T-helper 1 cell treated with Interleukin-12 subunit alpha and Interleukin-12 subunit beta and Interleukin-4 antibody, amounts not matched to agents 30 μg/mL and 1 μg/mL, for 36 hours (primary cell): ENCODE measurements around the gene NF2.

ENCODE experiments used
- H3K27ac Mint-ChIP-seq: one replicate; pipeline ENCODE4 v1.8.0; 2021; ENCODE audit warnings: mild to moderate bottlenecking, mixed read lengths
- H3K27me3 Mint-ChIP-seq: one replicate; pipeline ENCODE4 v1.8.0; 2021; ENCODE audit warnings: low read depth, mixed read lengths
- H3K36me3 Mint-ChIP-seq: one replicate; pipeline ENCODE4 v1.8.0; 2021; ENCODE audit warnings: low read depth, mixed read lengths
- H3K4me1 Mint-ChIP-seq: one replicate; pipeline ENCODE4 v1.8.0; 2021; ENCODE audit warnings: low read depth, mixed read lengths
- H3K4me3 Mint-ChIP-seq: one replicate; pipeline ENCODE4 v1.8.0; 2021; ENCODE audit warnings: mild to moderate bottlenecking, moderate library complexity, mixed read lengths
- H3K9me3 Mint-ChIP-seq: one replicate; pipeline ENCODE4 v1.8.0; 2021; ENCODE audit warnings: mixed read lengths

Gene NF2

DNA sequence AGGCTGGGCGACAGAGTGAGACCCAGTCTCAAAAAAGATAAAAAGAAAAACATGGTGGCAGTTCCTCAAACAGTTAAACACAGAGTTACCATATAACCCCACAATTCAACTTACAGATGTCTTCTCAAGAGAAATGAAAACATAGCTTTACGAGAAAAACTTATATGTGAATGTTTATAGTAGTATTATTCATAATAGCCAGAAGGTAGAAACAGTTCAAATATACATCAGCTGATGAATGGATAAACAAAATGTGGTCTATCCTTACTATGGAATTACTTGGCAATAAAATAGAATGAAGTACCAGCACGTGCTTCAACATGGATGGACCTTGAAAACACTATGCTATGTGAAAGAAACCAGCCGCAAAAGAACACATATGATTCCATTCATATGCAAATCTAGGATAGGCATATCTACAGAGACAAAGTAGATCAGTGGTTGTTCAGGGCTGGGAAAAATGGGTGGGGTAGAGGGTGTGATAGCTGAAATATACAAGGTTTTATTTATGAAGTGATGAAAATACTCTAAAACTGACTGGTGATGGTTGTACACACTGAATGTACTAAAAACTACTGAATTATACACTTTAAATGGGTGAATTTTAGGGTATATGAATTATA, 12.4 kb downstream of the NF2 start:
- no peaks in the 10 kb centered on the region for H3K9me3 Mint-ChIP-seq
- no peaks in the 10 kb centered on the region for H3K27me3 Mint-ChIP-seq
- H3K36me3 Mint-ChIP-seq = peaks cover 6% of the 10 kb centered on the region
- no peak overlapping the region for H3K27ac Mint-ChIP-seq
- peaks cover 17% of the 10 kb centered on the region for H3K4me1 Mint-ChIP-seq
- H3K4me3 Mint-ChIP-seq = no peak overlapping the region

DNA sequence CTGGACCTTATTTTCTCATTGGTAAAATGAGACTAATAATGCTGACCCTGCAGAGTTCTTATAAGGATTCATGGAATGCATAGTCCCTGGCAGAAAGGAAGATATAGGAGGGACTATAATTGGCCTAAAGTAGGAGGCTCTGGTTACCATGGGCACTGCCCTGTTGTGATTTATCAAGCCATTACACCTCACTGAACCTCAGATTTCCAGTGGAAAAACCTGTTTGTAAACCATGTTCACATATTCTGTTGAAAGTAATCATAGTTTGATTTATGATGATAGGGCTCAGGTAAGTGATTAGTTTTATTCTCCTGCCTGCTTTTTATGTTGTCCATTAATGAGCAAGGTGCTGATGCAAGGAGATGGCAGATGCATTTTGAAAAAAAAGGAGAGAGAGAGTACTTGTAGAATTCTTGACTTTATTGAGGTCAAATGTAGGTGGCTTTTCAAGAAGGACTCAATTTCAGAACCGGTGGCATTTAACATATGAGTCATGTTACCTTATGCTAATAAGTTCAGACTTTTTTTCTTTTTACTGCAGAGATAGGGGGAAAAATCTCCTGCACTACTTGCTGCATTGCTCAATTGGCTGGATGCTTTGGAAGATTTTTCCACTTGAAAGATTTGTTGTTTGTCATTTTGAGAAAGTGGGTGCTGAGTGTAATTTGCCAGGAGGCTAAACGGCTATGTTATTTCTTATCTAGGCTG, 14.6 kb downstream of the NF2 start:
- Mint-ChIP-seq H3K27me3 (no peaks in the 10 kb centered on the region), H3K27ac (peak overlapping the region; percentile 10), H3K36me3 (peaks cover 2% of the 10 kb centered on the region), H3K9me3 (no peaks in the 10 kb centered on the region), H3K4me1 (peaks cover 25% of the 10 kb centered on the region), H3K4me3 (no peak overlapping the region)

DNA sequence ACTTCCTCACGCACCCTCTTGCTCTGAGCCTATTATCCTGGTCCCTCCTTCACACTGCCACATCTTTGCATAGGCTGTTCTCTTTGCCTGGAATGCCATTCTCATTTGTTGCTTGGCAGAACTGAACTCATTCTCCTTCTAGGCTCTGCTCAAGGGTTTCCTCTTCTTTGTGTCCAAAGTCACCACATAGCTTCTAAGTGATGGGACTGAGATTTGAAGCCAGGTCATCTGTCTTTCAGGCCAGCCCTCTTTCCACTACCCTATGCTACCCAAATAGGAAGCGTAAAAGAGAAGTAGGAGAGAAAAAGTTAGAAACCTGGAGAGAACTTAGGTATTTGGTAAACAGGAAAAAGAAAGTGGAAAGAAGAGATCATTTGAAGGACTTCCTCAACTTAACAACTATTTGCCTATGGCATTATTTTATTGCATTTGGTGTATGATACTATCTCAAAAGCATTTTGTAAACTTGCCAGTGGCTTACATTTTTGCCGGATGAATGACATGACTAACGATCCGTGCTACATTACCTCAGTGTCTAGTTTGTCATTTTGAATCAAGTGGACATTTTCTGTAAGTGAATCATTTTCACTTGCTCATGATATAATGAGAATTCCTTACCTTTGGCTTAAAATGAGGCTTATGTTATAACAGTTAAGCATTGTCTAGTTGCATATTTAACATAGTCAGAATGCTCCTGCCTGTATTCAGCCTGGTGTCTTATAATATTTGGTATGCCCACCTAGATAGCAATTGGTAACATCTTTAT, 18.5 kb downstream of the NF2 start:
- Mint-ChIP-seq H3K9me3 (no peaks in the 10 kb centered on the region), H3K36me3 (no peaks in the 10 kb centered on the region), H3K27me3 (no peaks in the 10 kb centered on the region), H3K27ac (no peak overlapping the region), H3K4me3 (no peak overlapping the region), H3K4me1 (peaks cover 50% of the 10 kb centered on the region)

DNA sequence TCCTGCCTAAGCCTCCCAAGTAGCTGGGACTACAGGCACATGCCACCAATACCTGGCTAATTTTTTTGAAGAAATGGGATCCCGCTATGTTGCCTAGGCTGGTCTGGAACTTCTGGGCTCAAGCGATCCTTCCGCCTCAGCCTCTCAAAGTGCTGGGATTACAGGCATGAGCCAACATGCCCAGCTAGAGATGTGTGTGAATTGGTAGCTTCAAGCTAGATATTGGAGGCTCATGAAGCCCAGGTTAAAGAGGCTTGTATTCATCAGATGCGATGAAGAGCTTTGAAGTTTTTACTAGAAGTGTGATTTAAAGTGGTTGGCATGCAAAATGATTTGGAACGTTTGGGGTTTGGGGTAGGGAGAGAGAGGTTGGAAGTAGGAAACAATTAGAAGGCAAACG, 19.6 kb downstream of the NF2 start:
- Mint-ChIP-seq H3K36me3 (no peaks in the 10 kb centered on the region), H3K27ac (peak overlapping the region; percentile 43), H3K4me1 (peaks cover 42% of the 10 kb centered on the region), H3K9me3 (no peaks in the 10 kb centered on the region), H3K27me3 (no peaks in the 10 kb centered on the region), H3K4me3 (no peak overlapping the region)

DNA sequence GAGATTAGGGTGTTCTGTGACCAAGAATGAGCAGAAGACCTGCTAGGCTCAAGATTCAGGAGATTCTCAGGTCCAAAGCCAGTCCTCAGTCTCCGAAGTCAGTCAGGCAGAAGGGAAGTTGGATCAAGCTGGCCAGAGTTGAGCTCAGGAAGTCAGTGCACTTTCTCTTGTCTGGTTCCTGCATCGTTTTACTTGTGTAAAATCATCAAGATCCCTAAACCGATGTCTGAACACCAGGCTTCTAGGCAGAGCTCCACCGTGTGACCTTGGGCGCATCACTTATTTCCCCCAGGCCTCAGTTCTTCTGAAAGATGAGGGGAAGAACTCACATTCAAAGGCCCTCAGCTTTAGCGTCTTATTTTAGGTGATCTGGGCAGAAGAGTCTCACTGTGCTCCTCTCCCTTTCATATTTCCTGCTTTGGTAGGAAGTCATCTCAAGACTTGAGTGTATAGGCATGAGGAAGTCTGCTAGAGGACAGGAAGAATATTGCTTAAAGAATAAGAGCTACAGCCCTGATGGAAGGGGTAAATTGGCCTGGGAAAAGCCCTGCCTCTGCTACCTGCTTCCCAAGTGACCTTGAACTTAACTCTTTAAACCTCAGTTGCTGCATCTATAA, 20.2 kb downstream of the NF2 start:
- Mint-ChIP-seq H3K4me3 (no peak overlapping the region), H3K27me3 (no peaks in the 10 kb centered on the region), H3K9me3 (no peaks in the 10 kb centered on the region), H3K36me3 (peaks cover 2% of the 10 kb centered on the region), H3K4me1 (peaks cover 39% of the 10 kb centered on the region), H3K27ac (peak overlapping the region; percentile 43)

DNA sequence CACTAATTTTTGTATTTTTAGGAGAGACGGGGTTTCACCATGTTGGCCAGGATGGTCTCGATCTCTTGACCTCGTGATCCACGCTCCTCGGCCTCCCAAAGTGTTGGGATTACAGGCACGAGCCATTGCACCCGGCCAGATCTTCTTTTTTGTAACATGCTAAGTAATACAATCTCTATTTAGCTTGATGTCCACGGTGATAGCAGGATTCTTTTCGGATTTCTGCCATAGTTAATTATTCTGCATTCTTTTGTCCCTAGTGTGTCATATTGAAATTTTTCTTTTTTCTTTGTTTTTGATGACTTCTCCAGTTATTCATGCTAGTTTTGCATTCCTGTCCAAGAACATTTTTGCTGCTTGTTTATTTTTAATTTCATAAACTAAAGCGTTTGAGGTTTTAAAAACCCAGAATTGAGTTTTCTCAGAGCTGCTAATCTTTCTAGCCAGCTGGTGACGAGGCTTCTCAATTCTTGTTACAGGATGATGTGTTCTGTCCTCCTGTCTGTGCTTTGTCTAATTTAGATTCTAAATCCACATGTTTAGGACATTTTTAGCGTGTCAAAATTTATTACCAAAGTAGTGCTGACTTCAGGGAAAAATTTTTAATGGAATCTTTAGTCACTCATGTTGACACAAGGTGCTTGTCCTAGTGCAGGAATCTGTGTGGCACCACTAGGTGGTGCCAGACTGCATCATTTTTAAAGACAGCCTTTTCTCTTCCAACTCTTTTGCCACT, 21.8 kb downstream of the NF2 start:
- Mint-ChIP-seq H3K4me1 (peaks cover 42% of the 10 kb centered on the region), H3K27me3 (no peaks in the 10 kb centered on the region), H3K4me3 (no peak overlapping the region), H3K27ac (peak overlapping the region; percentile 37), H3K36me3 (peaks cover 5% of the 10 kb centered on the region), H3K9me3 (no peaks in the 10 kb centered on the region)

DNA sequence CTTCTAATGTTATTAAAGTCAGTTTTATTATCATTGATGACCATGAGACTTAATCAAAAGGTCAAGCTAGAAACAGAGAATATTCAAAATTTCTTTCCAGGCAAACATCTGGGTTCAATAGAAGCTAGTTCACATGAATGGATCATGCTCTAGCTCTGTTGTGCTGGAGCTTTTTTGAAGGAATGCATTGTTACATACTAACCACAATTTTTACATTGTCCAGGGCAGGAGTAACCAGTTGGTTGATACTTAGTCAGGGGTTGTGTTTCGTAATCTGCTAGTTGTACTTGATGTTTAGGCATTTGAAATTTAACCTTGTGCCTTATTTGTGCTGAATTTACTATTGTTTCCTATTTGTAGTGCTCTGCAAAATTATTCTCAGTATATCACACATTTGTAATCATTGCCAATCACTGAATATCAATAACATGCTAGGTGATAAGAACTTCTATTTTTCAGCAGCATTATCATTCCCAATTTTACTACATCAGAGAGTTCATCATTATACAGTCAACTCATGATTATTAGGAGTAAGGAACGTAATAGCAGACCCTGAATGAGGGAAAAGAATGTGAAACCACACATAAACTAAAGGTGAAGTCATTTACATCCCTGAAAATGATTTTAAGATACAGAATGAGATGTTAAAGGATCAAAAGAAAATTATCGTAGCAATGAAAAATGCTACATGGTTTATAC, 23.2 kb downstream of the NF2 start:
- H3K4me3 Mint-ChIP-seq = no peak overlapping the region
- no peak overlapping the region for H3K27ac Mint-ChIP-seq
- peaks cover 39% of the 10 kb centered on the region for H3K4me1 Mint-ChIP-seq
- no peaks in the 10 kb centered on the region for H3K27me3 Mint-ChIP-seq
- H3K36me3 Mint-ChIP-seq = peaks cover 5% of the 10 kb centered on the region
- H3K9me3 Mint-ChIP-seq = no peaks in the 10 kb centered on the region

DNA sequence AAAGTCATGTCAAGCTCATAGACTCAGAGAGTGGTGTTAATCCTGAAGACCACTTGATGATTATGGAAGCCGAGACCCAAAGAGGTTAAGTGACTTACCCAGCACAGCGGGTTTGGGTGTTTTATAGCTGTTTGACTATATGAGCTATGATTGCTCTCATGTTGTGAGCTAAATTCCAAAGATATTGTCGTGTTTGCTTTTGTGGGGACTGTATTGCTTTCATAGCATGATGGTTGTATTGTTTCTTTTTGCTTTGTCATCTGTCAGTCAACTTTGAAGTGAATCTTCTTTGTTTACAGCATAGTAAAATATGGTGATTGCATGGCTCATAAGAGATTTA, 23.7 kb downstream of the NF2 start:
- Mint-ChIP-seq H3K9me3 (no peaks in the 10 kb centered on the region), H3K4me3 (no peak overlapping the region), H3K4me1 (peaks cover 39% of the 10 kb centered on the region), H3K36me3 (peaks cover 5% of the 10 kb centered on the region), H3K27ac (no peak overlapping the region), H3K27me3 (no peaks in the 10 kb centered on the region)

DNA sequence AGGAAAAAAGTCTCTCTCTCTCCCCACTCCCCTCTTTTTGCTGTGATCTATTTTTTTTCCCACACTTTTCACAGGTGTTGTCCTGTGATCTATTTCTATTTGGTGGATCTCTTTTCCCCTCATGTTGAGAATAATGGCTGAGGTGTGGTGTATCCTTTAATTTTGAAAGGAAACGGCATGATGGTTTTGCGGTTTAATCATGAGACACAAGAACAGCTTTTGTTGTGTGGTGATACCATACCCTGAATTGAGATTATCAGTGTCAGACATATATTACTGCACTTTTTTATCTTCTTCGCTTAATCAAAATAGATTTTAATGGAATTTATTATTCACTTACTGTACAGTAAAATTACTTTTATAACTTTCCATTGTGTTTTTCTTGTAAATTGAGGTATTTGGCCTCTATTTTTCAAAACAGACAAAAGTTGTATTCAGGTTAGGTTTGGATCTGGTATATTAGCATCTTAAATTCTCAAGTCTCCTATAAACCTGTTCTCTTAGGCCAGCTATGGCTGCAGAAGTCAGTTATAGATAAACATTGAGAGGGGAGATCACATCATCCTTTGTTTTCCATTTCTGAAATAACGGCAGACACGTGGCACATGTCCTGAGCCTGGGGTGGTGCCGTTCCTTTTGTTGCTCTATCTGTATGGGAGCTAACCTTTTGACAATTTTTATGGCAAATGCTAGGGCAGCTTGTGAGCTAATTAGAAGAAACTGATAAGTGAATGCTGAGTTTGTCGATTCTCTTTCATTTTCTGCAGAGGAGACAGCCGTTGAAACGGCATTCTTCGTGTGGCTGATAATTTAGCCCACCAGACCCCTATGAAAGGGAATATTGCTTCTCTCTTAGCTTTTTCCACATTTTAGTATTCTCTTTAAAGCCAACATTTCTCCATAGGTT, 25.8 kb downstream of the NF2 start:
- H3K27ac Mint-ChIP-seq = no peak overlapping the region
- H3K4me3 Mint-ChIP-seq = no peak overlapping the region
- H3K27me3 Mint-ChIP-seq = no peaks in the 10 kb centered on the region
- H3K9me3 Mint-ChIP-seq = no peaks in the 10 kb centered on the region
- H3K36me3 Mint-ChIP-seq = peaks cover 5% of the 10 kb centered on the region
- H3K4me1 Mint-ChIP-seq = peaks cover 42% of the 10 kb centered on the region

DNA sequence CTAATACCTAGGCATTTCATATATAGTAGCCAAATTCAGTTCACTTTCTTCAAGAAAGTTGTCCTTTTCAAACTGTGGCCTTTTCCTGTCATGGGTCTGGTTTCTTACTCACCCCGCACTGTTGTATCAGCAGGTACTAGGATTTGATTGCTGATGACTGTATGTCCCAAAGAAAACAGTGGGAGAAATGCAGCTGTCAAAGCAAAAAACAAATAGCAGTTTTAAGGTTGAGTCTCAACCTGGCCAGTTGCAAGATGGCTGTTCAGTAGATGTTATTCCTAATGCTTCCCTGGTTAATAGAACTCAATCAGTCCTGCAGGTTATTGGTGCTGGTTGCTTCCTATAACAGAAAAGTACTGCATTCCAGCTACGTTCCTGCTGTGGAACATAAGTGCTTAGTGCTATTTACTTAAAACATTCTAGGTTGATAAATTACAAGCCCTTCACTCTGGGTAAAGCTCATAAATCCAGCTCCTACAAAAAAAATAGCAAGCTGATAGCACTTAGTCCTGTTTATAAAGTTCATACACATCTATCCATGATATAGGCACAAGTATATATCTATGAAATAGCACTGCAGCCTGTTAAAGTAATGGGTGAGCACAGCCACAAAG, 26.6 kb downstream of the NF2 start:
- peaks cover 5% of the 10 kb centered on the region for H3K36me3 Mint-ChIP-seq
- no peaks in the 10 kb centered on the region for H3K9me3 Mint-ChIP-seq
- H3K4me3 Mint-ChIP-seq = no peak overlapping the region
- H3K27ac Mint-ChIP-seq = no peak overlapping the region
- H3K4me1 Mint-ChIP-seq = peaks cover 35% of the 10 kb centered on the region
- H3K27me3 Mint-ChIP-seq = no peaks in the 10 kb centered on the region

DNA sequence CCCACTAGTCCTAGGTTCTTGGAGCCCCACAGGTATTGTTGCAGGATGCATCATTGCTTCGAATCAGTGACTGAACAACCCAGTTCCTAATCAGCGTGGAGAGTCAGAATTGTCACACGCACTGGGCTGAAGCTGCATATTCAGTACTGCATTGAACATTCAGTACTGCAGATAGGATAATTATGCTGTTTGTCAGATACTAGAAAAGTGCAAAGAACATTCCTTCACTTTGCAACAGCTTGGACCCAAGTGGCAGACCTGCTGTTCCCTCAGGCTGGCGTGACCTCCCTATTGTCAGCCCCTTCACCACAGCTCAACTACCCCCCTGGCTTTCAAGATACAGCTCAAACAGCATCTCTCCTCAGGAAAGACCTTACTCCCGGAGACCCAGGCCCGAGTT, 27.6 kb downstream of the NF2 start:
- no peak overlapping the region for H3K4me3 Mint-ChIP-seq
- H3K9me3 Mint-ChIP-seq = no peaks in the 10 kb centered on the region
- peaks cover 30% of the 10 kb centered on the region for H3K4me1 Mint-ChIP-seq
- H3K27me3 Mint-ChIP-seq = no peaks in the 10 kb centered on the region
- H3K36me3 Mint-ChIP-seq = peaks cover 5% of the 10 kb centered on the region
- H3K27ac Mint-ChIP-seq = no peak overlapping the region

DNA sequence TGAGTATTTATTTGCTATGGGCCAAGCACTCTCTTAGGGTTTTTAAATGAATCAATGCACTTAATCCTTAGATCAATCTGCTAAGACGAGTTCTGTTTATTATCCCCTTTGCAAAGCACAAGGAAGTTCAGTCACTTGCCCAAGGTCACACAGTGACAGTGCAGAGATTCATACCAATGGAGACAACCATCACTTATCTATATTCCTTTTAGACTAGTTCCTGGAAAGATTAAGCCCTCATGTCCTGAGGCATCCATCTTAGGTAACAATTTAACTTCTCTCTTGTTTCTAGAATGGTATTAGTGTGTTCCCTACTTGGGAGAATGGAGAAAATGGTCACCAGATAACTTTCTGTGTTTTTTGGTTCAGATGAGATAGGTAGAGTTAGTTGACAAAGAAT, 28.3 kb downstream of the NF2 start:
- no peak overlapping the region for H3K4me3 Mint-ChIP-seq
- no peaks in the 10 kb centered on the region for H3K27me3 Mint-ChIP-seq
- no peak overlapping the region for H3K27ac Mint-ChIP-seq
- H3K4me1 Mint-ChIP-seq = peaks cover 30% of the 10 kb centered on the region
- H3K36me3 Mint-ChIP-seq = peaks cover 5% of the 10 kb centered on the region
- H3K9me3 Mint-ChIP-seq = no peaks in the 10 kb centered on the region

DNA sequence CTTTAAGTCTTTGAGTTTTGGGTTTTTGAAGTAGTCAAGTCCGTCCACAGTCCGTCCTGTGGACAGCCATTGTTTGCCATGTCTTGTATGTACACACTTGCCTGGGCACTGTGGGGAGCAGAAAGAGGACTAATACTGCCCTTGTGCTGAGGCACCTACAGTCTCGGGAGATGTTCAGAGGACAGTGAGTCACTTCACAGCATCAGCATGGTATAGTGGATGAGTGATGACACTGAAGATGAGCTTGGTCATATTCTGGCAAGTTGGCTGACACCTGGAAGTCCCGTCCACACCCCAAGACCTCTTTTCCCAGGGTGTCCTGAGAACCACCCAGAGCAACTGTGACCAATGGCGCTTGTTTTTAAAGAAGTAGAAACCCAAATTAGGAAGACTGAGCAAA, 29.2 kb downstream of the NF2 start:
- peaks cover 8% of the 10 kb centered on the region for H3K36me3 Mint-ChIP-seq
- H3K4me3 Mint-ChIP-seq = no peak overlapping the region
- H3K27ac Mint-ChIP-seq = no peak overlapping the region

More for the DNA sequence above, 29.2 kb downstream of the NF2 start:
- H3K4me1 Mint-ChIP-seq = peaks cover 30% of the 10 kb centered on the region
- no peaks in the 10 kb centered on the region for H3K9me3 Mint-ChIP-seq
- no peaks in the 10 kb centered on the region for H3K27me3 Mint-ChIP-seq
